ENCODE results near the gene CACYBP.
"Not testable (repeated sequence)": the region's sequence is repeated elsewhere in the genome, so short reads cannot be mapped to it uniquely, and the experiment has no call there.

CACYBP gene

DNA sequence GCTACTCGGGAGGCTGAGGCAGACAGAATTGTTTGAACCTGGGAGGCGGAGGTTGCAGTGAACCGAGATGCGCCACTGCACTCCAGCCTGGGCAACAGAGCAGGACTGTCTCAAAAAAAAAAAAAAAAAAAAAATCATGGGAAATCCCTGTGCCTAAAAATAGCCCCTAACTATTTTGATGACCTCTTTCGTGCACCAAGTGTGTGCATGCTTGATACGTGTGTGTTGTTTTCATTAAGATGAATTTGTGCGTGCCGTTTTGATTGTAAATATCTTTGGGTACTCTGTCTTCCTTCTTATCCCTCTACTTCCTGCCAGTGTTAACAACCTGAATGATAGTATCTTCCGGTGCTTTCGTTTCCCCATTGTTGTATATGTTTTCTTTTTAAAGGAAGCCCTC is 9.8 kb downstream of the CACYBP start:
- DNase-seq (ENCODE audit: low read depth) = no peak

DNA sequence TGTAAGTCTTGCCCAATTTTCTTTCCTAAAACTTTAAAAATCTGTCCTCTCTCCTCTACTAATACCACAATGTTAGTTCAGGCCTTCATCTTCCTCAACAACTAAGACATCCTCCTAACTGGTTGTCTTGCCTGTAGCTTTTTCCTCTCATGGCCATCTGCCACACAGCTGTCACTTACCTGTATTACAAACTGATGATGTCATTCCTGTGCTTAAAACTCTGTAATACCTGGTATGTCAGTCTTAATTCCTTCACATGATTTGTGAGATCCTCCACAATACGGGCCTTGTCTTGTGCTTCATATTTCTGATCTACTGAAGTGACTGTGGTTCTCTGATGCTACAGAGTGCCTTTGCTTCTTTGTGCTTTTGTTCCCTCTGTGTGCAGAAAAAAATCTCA is 13.7 kb downstream of the CACYBP start:
- DNase-seq (ENCODE audit: low read depth) = no peak

DNA sequence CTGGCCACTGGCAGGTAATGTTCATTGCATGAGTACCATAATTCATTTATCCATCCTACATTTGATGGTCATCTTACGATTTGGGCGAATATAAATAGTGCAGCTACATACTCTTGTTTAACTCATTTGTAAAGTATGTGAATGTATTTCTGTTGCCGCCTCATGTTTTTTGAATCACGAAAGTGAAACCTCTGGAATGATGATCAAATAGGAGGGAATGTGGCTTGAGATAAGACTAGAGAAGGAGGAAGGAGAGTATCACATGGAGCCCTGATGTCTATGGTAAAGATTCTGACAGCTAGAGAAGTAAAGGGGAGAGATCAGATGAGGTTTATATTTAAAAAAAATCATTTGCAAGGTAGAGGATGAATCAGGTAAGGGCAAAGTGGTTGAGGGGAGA is 15.5 kb downstream of the CACYBP start:
- DNase-seq (ENCODE audit: low read depth) = no peak

DNA sequence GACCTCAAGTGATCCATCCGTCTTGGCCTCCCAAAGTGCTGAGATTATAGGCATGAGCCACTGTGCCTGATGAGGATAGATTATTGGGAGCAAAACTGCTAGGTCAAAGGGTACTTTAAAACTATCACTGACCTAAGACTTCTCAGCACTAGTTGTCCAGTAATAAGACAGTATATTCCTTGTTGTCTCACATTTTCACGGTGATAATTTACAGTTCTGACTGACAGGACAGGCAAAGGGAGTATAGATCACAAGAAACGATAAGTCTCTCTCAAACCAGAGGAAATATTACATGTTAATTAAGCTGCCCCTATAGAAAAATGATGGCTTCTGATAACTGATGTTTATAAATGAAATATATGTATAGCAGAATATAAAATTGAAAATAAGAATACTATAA is 19.8 kb downstream of the CACYBP start:
- no peak for DNase-seq (ENCODE audit: low read depth)

DNA sequence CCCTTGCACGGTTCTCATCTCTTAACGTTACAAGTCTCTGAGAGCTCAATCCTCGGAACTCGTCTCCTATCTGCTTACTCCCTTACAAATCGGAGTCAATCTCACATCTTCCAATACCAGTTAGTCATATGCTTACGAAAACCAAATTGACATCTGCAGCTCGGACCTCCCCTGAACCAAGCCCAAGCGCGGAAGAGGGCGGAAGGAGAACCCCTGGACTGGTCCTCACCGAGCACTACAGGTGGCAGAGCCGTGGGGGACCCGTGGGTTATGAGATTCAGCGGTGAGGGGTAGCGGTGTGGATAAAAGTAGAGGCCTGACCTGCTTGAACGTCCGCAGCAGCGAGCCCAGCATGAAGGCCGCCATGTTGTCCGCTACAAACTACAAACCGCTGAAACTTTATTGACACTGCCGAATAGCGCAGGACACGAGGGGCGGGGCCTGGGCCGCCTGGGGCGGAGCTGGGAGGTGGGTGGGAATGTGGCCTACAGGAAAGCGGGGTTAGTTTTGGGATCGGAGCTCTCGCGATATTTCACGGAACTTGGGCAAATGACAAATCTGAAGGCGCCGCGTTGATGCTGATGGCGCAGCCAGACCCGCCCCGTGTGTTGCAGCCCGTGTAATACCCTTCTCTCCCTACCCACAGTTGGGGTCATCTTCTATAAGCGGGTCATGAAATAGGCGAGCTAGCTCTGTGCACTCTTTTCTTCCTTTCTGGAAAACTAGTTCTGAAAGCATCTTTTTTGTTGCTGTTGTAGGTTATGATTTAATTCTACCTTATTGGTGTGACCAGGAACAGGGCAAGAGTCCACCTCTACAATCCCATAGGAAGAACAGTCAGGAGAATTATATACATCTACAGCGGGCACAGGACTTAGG is 23.5 kb downstream of the CACYBP start, which contains the start of gene MRPS14:
Gene MRPS14, minus strand, starts transcription at position 383 of the 879 bp plus-strand sequence. Its CDS starts 17 bp downstream, at position 366.
- DNase-seq (ENCODE audit: low read depth) = peak; percentile 96

DNA sequence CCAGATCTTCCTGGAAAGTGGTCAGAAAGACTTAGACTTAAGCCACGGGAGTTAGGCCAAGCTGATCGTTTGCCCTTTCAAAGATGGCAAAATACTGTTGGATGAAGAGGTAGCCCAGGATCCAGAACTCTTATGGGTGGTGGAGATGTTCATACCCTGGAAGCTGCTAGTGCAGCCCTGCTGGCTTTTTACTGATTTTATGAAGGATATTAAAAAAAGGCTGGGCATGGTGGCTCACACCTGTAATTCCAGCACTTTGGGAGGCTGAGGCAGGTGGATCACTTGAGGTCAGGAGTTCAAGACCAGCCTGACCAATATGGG is 24.1 kb downstream of the CACYBP start:
- DNase-seq (ENCODE audit: low read depth) = not testable (repeated sequence)

DNA sequence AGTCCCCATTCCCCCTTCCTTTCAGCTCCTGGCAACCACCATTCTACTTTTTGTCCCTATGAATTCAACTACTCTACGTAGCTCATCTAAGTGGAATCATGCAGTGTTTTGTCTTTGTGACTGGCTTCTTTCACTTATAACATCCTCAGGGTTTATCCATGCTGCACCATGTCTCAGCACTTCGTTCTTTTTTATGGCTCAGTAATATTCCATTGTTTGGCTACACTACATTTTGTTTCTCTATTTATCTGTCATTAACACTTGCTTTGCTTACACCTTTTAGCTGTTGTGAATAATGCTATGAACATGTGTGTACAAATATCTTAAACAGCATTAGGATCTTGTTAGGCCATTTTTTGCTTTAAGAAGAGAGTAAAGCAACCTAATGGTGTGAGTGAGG is 25.0 kb downstream of the CACYBP start:
- DNase-seq (ENCODE audit: low read depth) = no peak

DNA sequence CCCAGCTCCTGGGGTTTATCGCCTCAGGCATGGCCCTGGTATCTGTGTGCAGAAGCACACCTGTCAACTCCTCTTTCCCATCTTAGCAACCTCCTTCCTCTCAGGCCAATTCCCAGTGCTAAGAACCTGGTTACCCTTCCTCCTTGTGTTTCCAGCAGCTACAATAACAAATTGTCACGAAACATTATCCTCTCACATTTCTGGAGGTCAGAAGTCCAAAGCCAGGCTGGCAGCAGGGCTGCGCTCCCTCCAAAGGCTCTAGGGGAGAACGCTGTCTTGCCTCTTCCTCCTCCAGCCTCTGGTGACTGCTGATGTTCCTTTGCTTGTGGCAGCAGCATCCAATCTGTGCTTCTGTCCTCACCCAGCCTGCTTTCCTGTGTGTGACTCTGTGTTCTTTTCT is 34.2 kb downstream of the CACYBP start:
- no peak for DNase-seq (ENCODE audit: low read depth)

DNA sequence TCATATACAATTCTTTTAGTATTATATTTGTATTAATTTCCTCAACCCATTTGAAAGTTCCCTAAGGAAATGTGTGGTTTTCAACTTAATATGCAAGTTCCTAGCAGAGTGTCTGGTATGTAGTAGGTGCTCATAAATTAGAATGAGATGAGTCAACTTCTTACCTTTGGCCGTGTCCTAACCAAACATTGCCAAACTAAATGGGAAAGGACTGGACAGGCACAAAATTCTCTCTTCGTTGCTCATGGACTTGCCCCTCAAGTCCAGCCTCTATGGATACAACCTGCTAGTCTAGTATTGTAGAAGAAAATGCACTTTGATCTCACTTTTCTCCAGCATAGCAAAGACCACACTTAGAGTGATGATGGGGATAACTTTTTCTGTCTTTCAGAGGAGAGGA is 35.0 kb downstream of the CACYBP start:
- DNase-seq (ENCODE audit: low read depth) = no peak

DNA sequence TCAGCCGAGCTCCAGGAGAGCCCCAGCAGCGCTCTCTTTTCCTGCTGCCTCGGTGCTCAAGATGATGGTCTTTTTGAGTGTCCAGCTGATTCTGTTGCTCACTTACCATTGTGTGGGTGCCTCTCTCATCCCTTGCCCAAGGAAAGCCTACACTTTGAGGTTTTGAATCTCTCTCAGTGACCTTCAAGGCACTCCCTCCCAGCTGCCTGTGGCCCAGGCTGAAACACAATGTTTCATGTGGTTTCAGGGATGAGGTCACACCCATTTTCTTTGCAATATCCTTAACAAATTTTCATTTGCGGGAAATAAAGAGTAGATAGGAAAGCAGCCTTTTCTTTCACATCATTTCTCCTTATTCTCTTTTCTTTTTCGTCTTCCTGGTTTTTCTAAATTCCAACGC is 36.1 kb downstream of the CACYBP start:
- no peak for DNase-seq (ENCODE audit: low read depth)

DNA sequence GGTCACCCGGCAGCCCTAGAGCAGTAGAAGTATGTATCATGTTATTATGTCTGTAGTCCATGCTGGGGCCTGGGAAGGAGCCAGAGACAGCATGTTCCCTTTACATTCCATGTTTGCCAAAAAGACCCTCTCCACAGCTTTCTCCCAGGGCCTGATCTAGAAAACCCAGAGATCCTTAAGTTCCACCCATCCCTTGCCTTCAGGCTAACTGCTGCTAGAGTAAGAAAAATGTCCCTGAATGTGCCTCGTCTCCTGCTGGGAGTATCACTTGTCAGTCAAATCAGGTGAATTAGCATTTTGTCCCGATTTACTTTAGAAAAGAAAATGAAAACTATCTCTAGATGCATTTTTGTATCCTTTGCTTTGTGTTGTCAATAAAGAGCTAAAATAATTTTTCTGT is 36.7 kb downstream of the CACYBP start:
- no peak for DNase-seq (ENCODE audit: low read depth)

DNA sequence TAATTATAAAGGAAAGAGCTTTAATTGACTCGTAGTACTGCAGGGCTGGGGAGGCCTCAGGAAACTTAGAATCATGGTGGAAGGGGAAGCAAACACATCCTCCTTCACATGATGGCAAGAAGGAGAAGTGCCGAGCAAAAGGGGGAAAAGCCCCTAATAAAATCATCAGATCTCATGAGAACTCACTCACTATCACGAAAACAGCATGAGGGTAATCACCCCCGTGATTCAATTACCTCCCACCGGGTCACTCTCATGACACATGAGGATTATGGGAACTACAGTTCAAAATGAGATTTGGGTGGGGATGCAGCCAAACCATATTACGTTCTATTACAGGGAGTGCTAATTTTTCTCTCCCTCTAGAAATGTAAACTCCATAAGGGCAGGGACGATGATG is 37.7 kb downstream of the CACYBP start:
- DNase-seq (ENCODE audit: low read depth) = no peak

DNA sequence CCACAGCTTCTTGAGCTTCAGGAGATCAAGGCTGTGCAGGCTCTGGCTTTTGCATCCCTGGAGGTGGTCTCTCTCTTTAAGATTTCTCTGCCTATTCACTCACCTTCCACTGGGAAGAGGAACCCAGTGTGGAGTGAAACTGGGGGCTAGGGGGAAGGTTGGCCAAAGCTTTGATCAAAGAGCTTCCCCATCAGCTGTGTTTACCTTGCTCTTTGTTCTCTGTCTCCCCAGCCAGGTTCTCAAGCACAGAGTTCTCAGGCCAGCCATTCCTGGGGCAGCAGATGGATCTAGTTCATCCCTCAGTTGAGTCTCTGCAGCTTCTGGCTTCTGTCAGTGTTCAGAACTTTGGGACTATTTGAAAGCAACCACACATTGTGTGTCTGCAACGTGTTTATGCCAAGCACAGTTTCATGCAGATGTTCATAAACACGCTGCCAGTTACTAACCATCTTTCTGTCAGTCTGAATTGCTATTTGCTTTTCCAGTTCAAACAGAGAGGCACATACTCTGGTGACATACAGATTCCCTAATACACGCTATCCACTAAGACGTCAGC is 40.7 kb downstream of the CACYBP start:
- no peak for DNase-seq (ENCODE audit: low read depth)

DNA sequence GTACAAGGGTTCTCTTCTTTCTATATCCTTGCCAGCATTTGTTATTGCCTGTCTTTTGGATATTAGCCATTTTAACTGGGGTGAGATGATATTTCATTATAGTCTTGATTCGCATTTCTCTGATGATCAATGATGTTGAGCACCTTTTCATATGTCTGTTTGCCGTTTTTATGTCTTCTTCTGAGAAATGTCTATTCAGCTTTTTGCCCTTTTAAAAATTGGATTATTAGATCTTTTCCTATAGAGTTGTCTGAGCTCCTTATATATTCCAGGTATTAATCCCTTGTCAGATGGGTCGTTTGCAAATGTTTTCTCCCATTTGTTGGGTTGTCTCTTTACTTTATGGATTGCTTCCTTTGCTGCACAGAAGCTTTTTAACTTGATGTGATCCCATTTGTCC is 42.9 kb downstream of the CACYBP start:
- no peak for DNase-seq (ENCODE audit: low read depth)

DNA sequence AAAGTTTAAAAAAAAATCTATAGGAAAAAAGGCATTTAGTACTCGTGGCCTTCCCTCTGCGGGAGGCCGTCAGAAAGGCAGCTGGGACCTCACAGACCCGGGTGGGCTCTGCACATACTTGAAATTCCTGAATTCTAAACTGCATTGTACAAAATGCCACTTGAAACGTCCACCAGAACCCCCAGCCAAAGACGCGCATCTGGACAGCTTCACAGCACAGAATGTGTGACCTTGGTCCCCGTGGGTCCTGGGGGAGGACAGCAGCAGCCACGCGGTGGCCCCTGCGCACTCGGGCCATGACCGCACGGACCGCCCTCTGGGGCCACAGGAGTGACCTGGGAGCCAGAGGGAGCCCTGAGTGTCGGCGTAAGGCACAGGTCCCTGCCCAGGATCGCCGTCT is 44.1 kb downstream of the CACYBP start:
- no peak for DNase-seq (ENCODE audit: low read depth)

DNA sequence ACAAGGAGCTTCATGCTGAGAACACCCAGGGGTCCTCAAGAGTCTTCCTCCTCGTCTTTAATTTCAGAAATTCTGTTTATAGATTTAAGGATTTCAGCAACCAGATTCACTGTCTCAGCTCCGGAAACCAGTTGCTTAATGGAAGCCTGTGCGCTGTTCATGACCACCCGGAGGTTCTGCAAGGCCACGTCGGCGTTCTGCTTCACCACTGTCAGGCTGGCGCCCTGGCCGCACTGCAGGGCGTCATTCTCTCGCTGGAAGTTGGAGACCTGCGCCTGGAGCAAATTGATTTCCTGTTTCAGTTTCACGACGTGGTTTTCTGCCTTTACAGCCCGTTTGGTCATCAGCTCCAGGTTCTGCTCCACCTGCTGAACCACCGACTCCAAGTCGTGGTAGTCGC is 44.8 kb downstream of the CACYBP start:
- not testable (repeated sequence) for DNase-seq (ENCODE audit: low read depth)

DNA sequence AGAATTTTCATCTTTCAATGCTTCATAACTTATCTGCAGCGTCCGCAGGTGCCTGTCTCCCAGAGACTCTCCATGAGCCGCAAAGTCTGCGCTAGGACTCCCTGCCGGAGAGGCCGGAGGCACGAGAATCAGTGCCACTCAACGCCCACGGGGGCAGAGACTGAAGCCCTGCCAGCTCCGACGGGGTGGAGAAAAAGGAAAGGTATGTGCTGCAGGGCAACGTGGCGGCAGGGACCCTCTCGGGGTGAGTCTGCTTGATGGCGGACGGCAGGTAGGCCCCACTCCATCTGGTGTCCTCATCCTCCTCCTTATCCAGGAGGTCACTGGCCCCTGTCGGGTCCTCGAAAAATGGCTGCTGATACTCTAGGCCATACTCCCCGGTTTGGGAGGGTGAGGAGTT is 45.4 kb downstream of the CACYBP start:
- DNase-seq (ENCODE audit: low read depth) = no peak

DNA sequence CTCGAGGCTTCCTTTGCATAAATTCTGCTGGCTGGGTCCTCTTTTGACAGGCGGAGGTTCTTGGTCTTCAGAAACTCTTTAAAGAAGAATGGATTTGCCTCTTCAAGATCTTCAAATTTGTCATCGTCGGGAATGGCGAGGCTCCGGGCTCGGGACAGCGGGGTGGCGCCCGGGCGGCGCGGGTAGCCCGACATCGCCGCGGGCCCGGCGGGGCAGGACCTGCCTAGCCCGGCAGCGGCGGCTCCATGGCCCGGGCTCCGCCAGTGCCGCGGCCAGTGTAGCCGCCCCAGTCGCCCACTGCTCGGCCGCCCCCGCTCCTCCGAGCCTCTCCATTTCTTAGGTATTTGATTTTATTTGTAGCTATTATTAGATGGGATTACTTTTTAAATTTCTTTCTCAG is 45.8 kb downstream of the CACYBP start:
- no peak for DNase-seq (ENCODE audit: low read depth)

DNA sequence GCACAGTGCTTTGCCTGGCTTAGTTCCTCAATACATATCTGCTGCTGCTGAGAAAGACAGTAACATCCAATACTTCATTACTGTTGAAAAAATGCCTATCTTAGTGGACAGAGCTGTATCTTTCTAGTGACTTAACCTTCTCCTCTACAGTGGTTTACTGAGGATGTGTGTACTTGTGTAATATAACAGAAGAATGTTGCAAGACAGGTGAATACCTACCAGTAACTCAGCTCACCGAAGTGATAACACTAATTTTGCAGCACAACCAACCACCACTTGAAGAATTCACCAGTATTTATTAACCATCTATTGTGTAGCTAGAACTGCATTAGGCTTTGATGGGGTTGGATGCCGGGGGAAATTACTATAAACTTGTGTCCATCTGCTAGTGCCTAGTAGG is 51.2 kb downstream of the CACYBP start:
- no peak for DNase-seq (ENCODE audit: low read depth)

DNA sequence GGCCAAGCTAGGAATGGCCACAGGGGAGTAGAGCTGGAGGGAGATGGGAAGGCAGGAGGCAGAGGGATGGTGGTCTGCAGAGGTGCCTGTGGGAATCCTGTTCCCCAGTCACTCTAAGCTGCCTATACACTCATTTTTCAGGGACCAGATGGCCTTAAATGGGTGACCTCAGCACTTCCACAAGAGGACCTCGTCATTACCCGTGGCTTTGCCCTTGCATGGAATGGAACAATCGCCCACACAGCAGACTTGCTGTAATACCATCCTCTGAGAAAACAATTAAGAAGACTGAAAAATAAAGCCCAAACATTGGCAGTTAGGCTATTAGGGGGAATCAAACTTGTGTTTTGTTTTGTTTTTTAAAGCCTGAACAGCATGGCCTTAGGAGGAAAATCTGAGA is 55.0 kb downstream of the CACYBP start:
- no peak for DNase-seq (ENCODE audit: low read depth)

Data from activated T-helper 9 cell treated with anti-CD3 and anti-CD28 coated beads, Interleukin-2, amount 50 U/mL, for 16 hours (primary cell).